ENCODE data around the gene POLR2A.

POLR2A gene

GRCh38 chr17:7435676-7436555, 48.2 kb upstream of the POLR2A start (continued):
- no peak for TF ChIP-seq ZBTB44 (tag by site-specific recombination; IDR thresholded peaks at IDR 0.05)
- TF ChIP-seq ZNF433 (tag by site-specific recombination; IDR thresholded peaks at IDR 0.05; ENCODE audit: low read depth) = no peak
- TF ChIP-seq ZNF18 (tag by site-specific recombination; IDR thresholded peaks at IDR 0.05) = no peak
- TF ChIP-seq RBAK (tag by site-specific recombination; IDR thresholded peaks at IDR 0.05) = no peak
- peak; percentile 16; the same call in 1 of the 2 replicates for TF ChIP-seq GLIS1 (tag by site-specific recombination; IDR thresholded peaks at IDR 0.05)
- no peak for TF ChIP-seq ZNF174 (tag by site-specific recombination; IDR thresholded peaks at IDR 0.05)
- 0 out of 2 replicates have a peak, but pooled peaks have one; percentile 15 for TF ChIP-seq ZBTB17 (tag by site-specific recombination; IDR thresholded peaks at IDR 0.05)
- no peak for TF ChIP-seq OVOL3 (tag by site-specific recombination; IDR thresholded peaks at IDR 0.05)
- TF ChIP-seq PRDM1 (tag by site-specific recombination; IDR thresholded peaks at IDR 0.05) = no peak
- no peak for TF ChIP-seq ZNF664 (tag by site-specific recombination; IDR thresholded peaks at IDR 0.05)
- TF ChIP-seq ZBTB20 (tag by site-specific recombination; IDR thresholded peaks at IDR 0.05) = no peak
- 0 out of 2 replicates have a peak, but pooled peaks have one; percentile 19 for TF ChIP-seq ZBTB8A (tag by site-specific recombination; IDR thresholded peaks at IDR 0.05)
- no peak for TF ChIP-seq MEIS1 (CRISPR knock-in tag; IDR thresholded peaks at IDR 0.05; ENCODE audit: borderline replicate concordance)
- TF ChIP-seq ZNF214 (tag by site-specific recombination; IDR thresholded peaks at IDR 0.05; ENCODE audit: borderline replicate concordance) = no peak
- no peak for TF ChIP-seq ZNF211 (tag by site-specific recombination; IDR thresholded peaks at IDR 0.05; ENCODE audit: low read depth)
- TF ChIP-seq HOXA7 (CRISPR knock-in tag; IDR thresholded peaks at IDR 0.05; ENCODE audit: borderline replicate concordance) = no peak
- TF ChIP-seq ZNF248 (tag by site-specific recombination; IDR thresholded peaks at IDR 0.05) = no peak
- no peak; the same call in 1 of the 2 replicates for TF ChIP-seq KLF10 (tag by site-specific recombination; IDR thresholded peaks at IDR 0.05)
- no peak for TF ChIP-seq YY2 (tag by site-specific recombination; IDR thresholded peaks at IDR 0.05)
- TF ChIP-seq BCL6B (tag by site-specific recombination; IDR thresholded peaks at IDR 0.05) = no peak
- no peak for TF ChIP-seq ZNF19 (tag by site-specific recombination; IDR thresholded peaks at IDR 0.05; ENCODE audit: low read depth)
- TF ChIP-seq KLF8 (tag by site-specific recombination; IDR thresholded peaks at IDR 0.05) = peak; percentile 77
- TF ChIP-seq ZNF23 (tag by site-specific recombination; IDR thresholded peaks at IDR 0.05; ENCODE audit: borderline replicate concordance) = no peak
- TF ChIP-seq ZNF518A (tag by site-specific recombination; conservative IDR thresholded peaks at IDR 0.05; ENCODE audit: low read depth) = no peak
- TF ChIP-seq ZBTB1 (tag by site-specific recombination; IDR thresholded peaks at IDR 0.05) = no peak
- TF ChIP-seq GLI4 (tag by site-specific recombination; IDR thresholded peaks at IDR 0.05) = no peak
- peak; percentile 33 for TF ChIP-seq ZBTB26 (tag by site-specific recombination; optimal IDR thresholded peaks at IDR 0.05)
- no peak for TF ChIP-seq ZIC2 (tag by site-specific recombination; IDR thresholded peaks at IDR 0.05)
- TF ChIP-seq ZNF544 (tag by site-specific recombination; IDR thresholded peaks at IDR 0.05) = no peak
- no peak for TF ChIP-seq ZNF266 (tag by site-specific recombination; IDR thresholded peaks at IDR 0.05; ENCODE audit: low read depth)

Measured in HEK293 (cell line).